HEK293 (cell line): Measurements from ENCODE around the gene C1QTNF4.
"Not testable (repeated sequence)": the region's sequence is repeated elsewhere in the genome, so short reads cannot be mapped to it uniquely, and the experiment has no call there.

Experiments used
- CTCF ChIA-PET: fragments of 350-600 bp; formaldehyde crosslinking; extraction: SDS; loops from one replicate; lab custom pipeline; 2021; ENCODE audit warnings: antibody characterized with exemption; lab: Yijun Ruan, JAX
- POLR2A ChIA-PET: fragments of 300-600 bp; formaldehyde crosslinking; extraction: SDS; loops from one replicate; lab custom pipeline; 2020; ENCODE audit warnings: antibody characterized with exemption, inconsistent platforms; lab: Yijun Ruan, JAX
- H3K27ac ChIP-seq: fragments of 200-500 bp; sonication (Bioruptor generic); 2 replicates; pipeline ENCODE4 v1.5.1; 2014; ENCODE audit warnings: low read depth, low read length, control low read depth, inconsistent platforms; ENCODE audit errors: extremely low read depth
- H3K36me3 ChIP-seq, 2 experiments: fragments of 200-500 bp in 1 of 2; sonication (Bioruptor generic) in 1 of 2; 1 replicate in 1 of 2; 2 replicates in 1 of 2; pipeline ENCODE4 v1.5.1; 2014 to 2017; ENCODE audit warnings: inconsistent platforms in 2 of 2, low read length in 2 of 2; ENCODE audit not compliant: control insufficient read depth in 2 of 2, insufficient read depth in 1 of 2
- H3K4me1 ChIP-seq: fragments of 200-500 bp; sonication (Bioruptor generic); 2 replicates; pipeline ENCODE4 v1.5.1; 2014; ENCODE audit warnings: mild to moderate bottlenecking, low read length, inconsistent platforms; ENCODE audit not compliant: control insufficient read depth, insufficient read depth
- H3K4me3 ChIP-seq: 2 replicates; pipeline ENCODE4 v1.5.1; 2011; ENCODE audit warnings: low read depth, mild to moderate bottlenecking, control low read depth, low read length, moderate library complexity
- H3K9me3 ChIP-seq: fragments of 200-500 bp; sonication (Bioruptor generic); 2 replicates; pipeline ENCODE4 v1.5.1; 2014; ENCODE audit warnings: low read depth, low read length, inconsistent platforms; ENCODE audit not compliant: control insufficient read depth, insufficient read depth
- CTCF ChIP-seq: fragments of 450-650 bp; formaldehyde crosslinking; IDR thresholded peaks from 2 replicates; pipeline ENCODE4 v1.5.1; 2016; ENCODE audit warnings: missing biosample characterization, missing genetic modification characterization
- MYNN ChIP-seq: fragments of 450-650 bp; formaldehyde crosslinking; IDR thresholded peaks from 2 replicates; pipeline ENCODE4 v1.5.1; 2016; ENCODE audit warnings: missing biosample characterization, missing genetic modification characterization, borderline replicate concordance
- PRDM6 ChIP-seq: fragments of 450-650 bp; formaldehyde crosslinking; IDR thresholded peaks from 2 replicates; pipeline ENCODE4 v1.5.1; 2017; ENCODE audit warnings: missing biosample characterization, missing genetic modification characterization
- YY1 ChIP-seq: fragments of 450-650 bp; formaldehyde crosslinking; IDR thresholded peaks from 2 replicates; pipeline ENCODE4 v1.5.1; 2018; ENCODE audit warnings: missing biosample characterization, missing genetic modification characterization
- ZBTB6 ChIP-seq: fragments of 450-650 bp; formaldehyde crosslinking; IDR thresholded peaks from 2 replicates; pipeline ENCODE4 v1.5.1; 2017; ENCODE audit warnings: missing biosample characterization, missing genetic modification characterization
- ZNF214 ChIP-seq: fragments of 450-650 bp; formaldehyde crosslinking; IDR thresholded peaks from 2 replicates; pipeline ENCODE4 v1.5.1; 2017; ENCODE audit warnings: missing biosample characterization, mild to moderate bottlenecking, missing genetic modification characterization, borderline replicate concordance
- ZNF366 ChIP-seq: fragments of 450-650 bp; formaldehyde crosslinking; conservative IDR thresholded peaks from 2 replicates; pipeline ENCODE4 v1.5.1; 2016; ENCODE audit warnings: missing biosample characterization, missing genetic modification characterization
- ZNF423 ChIP-seq: fragments of 450-650 bp; formaldehyde crosslinking; IDR thresholded peaks from 2 replicates; pipeline ENCODE4 v1.5.1; 2016; ENCODE audit warnings: missing biosample characterization, missing genetic modification characterization
- ZNF555 ChIP-seq: fragments of 450-650 bp; formaldehyde crosslinking; conservative IDR thresholded peaks from 2 replicates; pipeline ENCODE4 v1.5.1; 2017; ENCODE audit warnings: missing biosample characterization, mild to moderate bottlenecking, missing genetic modification characterization, inconsistent platforms
- ZNF664 ChIP-seq: fragments of 450-650 bp; formaldehyde crosslinking; IDR thresholded peaks from 2 replicates; pipeline ENCODE4 v1.5.1; 2016; ENCODE audit warnings: missing biosample characterization, missing genetic modification characterization
- ZNF747 ChIP-seq: fragments of 450-650 bp; formaldehyde crosslinking; IDR thresholded peaks from 2 replicates; pipeline ENCODE4 v1.5.1; 2016; ENCODE audit warnings: missing biosample characterization, missing genetic modification characterization
- ZNF768 ChIP-seq: fragments of 450-650 bp; formaldehyde crosslinking; IDR thresholded peaks from 2 replicates; pipeline ENCODE4 v1.5.1; 2018; ENCODE audit warnings: missing biosample characterization, mild to moderate bottlenecking, missing genetic modification characterization
- ZNF843 ChIP-seq: fragments of 450-650 bp; formaldehyde crosslinking; IDR thresholded peaks from 2 replicates; pipeline ENCODE4 v1.5.1; 2016; ENCODE audit warnings: missing biosample characterization, missing genetic modification characterization
- ZSCAN18 ChIP-seq: fragments of 450-650 bp; formaldehyde crosslinking; IDR thresholded peaks from 2 replicates; pipeline ENCODE4 v1.5.1; 2016; ENCODE audit warnings: missing biosample characterization, missing genetic modification characterization
- TF ChIP-seq, protein P1 (sequence below): fragments of 450-650 bp; formaldehyde crosslinking; IDR thresholded peaks from 2 replicates; pipeline ENCODE4 v1.5.1; 2016; ENCODE audit warnings: missing biosample characterization, missing genetic modification characterization

Gene C1QTNF4

DNA sequence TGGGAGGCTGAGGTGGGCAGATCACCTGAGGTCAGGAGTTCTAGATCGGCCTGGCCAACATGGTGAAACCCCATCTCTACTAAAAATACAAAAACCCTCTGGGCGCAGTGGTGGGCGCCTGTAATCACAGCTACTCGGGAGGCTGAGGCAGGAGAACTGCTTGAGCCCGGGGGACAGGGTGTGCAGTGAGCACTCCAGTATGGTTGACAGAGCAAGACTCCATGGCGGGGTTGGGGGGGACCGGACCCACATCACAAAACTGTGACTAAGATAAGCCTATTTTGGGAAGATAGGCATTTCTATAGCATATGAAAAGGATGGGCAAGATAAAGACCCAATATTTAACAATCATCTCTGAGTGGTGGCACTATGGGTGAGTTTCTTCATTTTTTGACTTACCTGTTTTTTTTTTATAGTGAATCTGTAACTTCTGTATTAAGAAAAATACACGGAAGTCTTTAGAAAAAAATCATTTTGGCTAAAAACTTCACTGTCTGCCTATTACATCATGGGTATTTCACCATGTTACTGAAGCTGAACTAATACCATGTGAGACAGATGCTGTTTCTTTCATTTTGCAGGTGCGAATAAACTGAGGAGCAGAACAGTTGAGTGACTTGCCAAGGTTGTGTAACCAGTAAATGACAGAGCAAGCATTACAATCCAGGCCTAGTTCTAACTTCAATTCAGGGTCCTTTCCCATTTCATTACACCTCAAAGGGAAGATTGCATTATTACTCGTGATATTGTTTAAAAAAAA lies 43.7 kb downstream of the C1QTNF4 start (continued):
- TF ChIP-seq ZNF423 (tag by site-specific recombination) = no peak
- TF ChIP-seq YY1 = no peak
- TF ChIP-seq ZBTB6 (tag by site-specific recombination) = no peak
- TF ChIP-seq ZNF555 (tag by site-specific recombination) = no peak
- TF ChIP-seq PRDM6 (tag by site-specific recombination) = no peak
- TF ChIP-seq ZNF366 (tag by site-specific recombination) = no peak
- TF ChIP-seq ZSCAN18 (tag by site-specific recombination) = no peak
- no peak for TF ChIP-seq ZNF747 (tag by site-specific recombination)

DNA sequence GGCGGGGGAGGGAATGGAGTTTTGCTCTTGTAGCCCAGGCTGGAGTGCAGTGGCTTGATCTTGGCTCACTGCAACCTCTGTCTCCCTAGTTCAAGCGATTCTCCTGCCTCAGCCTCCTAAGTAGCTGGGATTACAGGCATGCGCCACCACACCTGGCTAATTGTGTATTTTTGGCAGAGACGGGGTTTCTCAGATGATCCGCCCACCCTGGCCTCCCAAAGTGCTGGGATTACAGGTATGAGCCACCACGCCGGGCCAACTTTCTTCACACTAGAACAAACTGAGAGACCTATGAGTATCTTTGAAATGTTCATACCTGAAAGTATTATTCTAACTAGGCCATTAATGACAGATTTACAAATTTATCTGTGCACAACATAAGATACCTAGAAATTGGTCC lies 47.9 kb downstream of the C1QTNF4 start:
- H3K4me1 ChIP-seq, H3K27ac ChIP-seq, CTCF ChIA-PET, H3K9me3 ChIP-seq, H3K4me3 ChIP-seq: not testable (repeated sequence)
- H3K36me3 ChIP-seq = peaks cover 0 to 22% of the 10 kb centered on the region in 2 experiments; a peak in 2 of 3 replicates
- POLR2A ChIA-PET = interaction anchor here (0.6 kb wide), 1 partner anchor 332 kb away, joined by 3 read pairs; the partner anchor contains the start of gene DDB2

- Histone ChIP-seq H3K9me3 (no peaks in the 10 kb centered on the region), H3K4me3 (no peak overlapping the region), H3K36me3 (peaks cover 0 to 12% of the 10 kb centered on the region in 2 experiments; a peak in 2 of 3 replicates), H3K27ac (no peak overlapping the region), H3K4me1 (peaks cover 1% of the 10 kb centered on the region; the same call in 1 of the 2 replicates)
- POLR2A ChIA-PET = no interaction called here
- CTCF ChIA-PET = interaction anchor here (0.7 to 1.3 kb wide), 2 partner anchors 9 to 303 kb away, joined by 4 read pairs; no protein-coding TSS in a partner anchor
- TF ChIP-seq ZNF214 (tag by site-specific recombination) = no peak
- TF ChIP-seq ZNF664 (tag by site-specific recombination) = no peak
- TF ChIP-seq ZNF423 (tag by site-specific recombination) = no peak
- TF ChIP-seq MYNN (tag by site-specific recombination) = no peak
- TF ChIP-seq ZNF843 (tag by site-specific recombination) = no peak
- TF ChIP-seq CTCF (tag by site-specific recombination) = no peak
- TF ChIP-seq, protein P1, sequence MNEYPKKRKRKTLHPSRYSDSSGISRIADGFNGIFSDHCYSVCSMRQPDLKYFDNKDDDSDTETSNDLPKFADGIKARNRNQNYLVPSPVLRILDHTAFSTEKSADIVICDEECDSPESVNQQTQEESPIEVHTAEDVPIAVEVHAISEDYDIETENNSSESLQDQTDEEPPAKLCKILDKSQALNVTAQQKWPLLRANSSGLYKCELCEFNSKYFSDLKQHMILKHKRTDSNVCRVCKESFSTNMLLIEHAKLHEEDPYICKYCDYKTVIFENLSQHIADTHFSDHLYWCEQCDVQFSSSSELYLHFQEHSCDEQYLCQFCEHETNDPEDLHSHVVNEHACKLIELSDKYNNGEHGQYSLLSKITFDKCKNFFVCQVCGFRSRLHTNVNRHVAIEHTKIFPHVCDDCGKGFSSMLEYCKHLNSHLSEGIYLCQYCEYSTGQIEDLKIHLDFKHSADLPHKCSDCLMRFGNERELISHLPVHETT (tag by site-specific recombination) = no peak
- no peak for TF ChIP-seq ZNF768
Measured at GRCh38 chr11:47545298-47545697, 48.9 kb downstream of the C1QTNF4 start.
